Measurements from ENCODE around the gene FZR1.

The FZR1 gene

DNA sequence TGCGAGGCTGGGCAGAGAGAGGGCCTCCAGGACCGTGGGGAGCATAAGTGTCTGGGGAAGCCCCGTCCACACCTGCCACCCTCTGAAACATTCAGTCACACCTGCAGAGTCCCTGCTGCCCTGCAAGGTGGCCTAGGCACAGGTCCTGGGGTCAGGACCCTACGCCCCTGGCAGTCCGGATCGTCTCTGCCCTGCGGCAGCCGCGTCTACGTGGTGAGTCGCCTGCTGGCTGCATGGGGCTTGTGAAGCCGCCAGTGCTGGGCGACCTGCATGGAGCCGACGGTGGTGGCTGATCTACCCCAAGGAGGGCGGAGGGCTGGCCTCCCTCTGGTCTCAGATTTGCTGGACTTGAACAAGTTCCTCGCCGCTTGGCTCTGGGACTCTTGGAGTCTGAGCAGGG is 13.0 kb downstream of the FZR1 start:
- Mint-ChIP-seq H3K4me1 (peaks cover 40% of the 10 kb centered on the region), H3K4me3 (no peak overlapping the region)

GRCh38 chr19:3520166-3521103 is 14.3 kb downstream of the FZR1 start:
- Mint-ChIP-seq H3K27me3 (ENCODE audit: low read depth, poor library complexity) (peaks cover 3% of the 10 kb centered on the region), H3K36me3 (ENCODE audit: low read depth) (peaks cover 26% of the 10 kb centered on the region), H3K4me3 (no peak overlapping the region), H3K27ac (peak overlapping the region; percentile 57), H3K9me3 (no peaks in the 10 kb centered on the region), H3K4me1 (peaks cover 33% of the 10 kb centered on the region)
- DNase-seq: no peak
- no peak for TF ChIP-seq CTCF (IDR thresholded peaks at IDR 0.05)

More for the DNA sequence above, 13.0 kb downstream of the FZR1 start:
- TF ChIP-seq CTCF (IDR thresholded peaks at IDR 0.05): no peak
- H3K27ac Mint-ChIP-seq: no peak overlapping the region
- peaks cover 3% of the 10 kb centered on the region for H3K27me3 Mint-ChIP-seq (ENCODE audit: low read depth, poor library complexity)
- H3K36me3 Mint-ChIP-seq (ENCODE audit: low read depth): peaks cover 20% of the 10 kb centered on the region
- no peak for DNase-seq
- no peaks in the 10 kb centered on the region for H3K9me3 Mint-ChIP-seq

- H3K27ac Mint-ChIP-seq: peak overlapping the region; percentile 57
- H3K9me3 Mint-ChIP-seq: no peaks in the 10 kb centered on the region
- H3K4me1 Mint-ChIP-seq: peaks cover 27% of the 10 kb centered on the region
- no peak for TF ChIP-seq CTCF (IDR thresholded peaks at IDR 0.05)
- H3K36me3 Mint-ChIP-seq (ENCODE audit: low read depth): peaks cover 26% of the 10 kb centered on the region
- DNase-seq: no peak
- H3K27me3 Mint-ChIP-seq (ENCODE audit: low read depth, poor library complexity): peaks cover 3% of the 10 kb centered on the region
- no peak overlapping the region for H3K4me3 Mint-ChIP-seq
Measured at GRCh38 chr19:3521104-3521445, 15.0 kb downstream of the FZR1 start.

DNA sequence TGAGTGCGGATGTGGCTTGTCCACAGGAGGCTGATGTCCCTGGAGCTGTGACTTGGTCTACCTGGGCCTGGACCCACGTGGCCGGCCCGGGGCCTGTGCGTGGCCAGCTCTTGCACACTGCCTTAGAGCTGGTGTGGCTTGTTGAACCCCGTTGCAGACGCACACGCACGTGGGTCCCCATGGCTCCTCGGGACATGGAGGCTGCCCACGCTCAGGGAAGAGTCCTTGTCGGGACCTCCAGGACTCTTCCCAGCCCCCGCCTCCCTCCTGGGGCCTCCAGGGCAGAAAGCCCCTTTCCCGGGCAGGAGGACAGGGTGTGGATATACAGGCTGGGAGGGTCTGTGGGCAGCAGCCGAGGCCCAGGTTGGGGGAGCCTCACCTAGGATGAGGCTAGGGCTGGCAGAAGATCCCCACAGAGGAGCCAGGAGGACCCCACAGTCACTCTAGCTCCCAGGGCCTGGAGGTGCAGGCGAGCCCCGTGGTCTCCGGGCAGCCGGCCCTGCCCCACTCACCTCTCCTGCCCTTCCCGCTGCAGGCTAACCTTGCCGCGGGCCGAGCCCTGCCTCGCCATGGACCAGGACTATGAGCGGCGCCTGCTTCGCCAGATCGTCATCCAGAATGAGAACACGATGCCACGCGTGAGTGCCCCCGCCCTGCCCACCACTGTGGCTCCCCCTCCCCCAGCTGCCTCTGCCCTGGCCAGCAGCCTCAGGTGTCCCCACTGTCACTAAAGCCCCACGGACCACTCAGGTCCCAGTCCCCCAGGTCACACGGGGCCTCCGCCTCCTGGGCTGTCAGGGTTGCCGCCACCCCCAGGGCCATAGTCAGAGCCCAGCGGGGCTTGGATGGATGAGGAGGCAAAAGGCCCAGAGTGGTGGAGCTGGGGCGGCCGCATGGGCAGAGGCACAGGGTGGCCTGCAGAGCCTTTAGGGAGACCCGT is 16.6 kb downstream of the FZR1 start:
- Mint-ChIP-seq H3K4me1 (peaks cover 24% of the 10 kb centered on the region), H3K36me3 (ENCODE audit: low read depth) (peaks cover 26% of the 10 kb centered on the region), H3K9me3 (no peaks in the 10 kb centered on the region), H3K27me3 (ENCODE audit: low read depth, poor library complexity) (peaks cover 3% of the 10 kb centered on the region), H3K4me3 (no peak overlapping the region), H3K27ac (no peak overlapping the region)
- TF ChIP-seq CTCF (IDR thresholded peaks at IDR 0.05): no peak
- DNase-seq: no peak

DNA sequence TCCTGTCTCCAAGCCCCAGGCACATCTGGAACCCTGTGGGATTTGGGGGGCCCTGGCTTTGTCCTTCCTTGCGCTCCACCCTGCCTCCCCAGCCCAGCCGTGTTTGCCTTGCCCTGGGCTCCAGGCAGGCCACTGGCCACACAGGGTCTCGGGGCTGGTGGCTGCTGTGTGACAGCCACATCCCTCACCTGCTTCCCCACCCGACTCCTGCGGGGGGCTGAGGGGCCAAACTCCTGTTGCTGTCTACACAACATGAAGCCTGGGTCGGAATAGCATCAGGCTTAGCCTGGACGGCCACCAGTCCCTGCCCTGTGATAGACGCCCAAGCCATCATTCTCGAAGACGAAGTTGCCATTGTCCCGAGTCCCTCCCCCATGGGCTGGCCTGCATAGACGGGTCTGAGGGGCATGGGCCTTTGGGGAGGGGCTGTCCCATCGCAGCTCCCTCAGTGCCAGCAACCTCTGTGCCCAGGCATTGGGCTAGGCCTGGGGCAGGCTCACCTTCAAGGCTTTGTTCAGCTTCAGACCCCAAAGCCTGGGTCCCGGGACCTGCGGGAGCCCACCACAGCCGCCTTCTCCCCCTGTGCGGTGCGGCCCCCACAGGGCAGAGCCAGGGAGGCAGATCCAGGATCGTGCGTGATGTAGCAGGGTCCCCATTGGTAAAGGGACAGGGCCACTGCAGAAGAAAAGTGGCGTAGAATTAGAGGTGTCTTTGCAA is 17.4 kb downstream of the FZR1 start:
- Mint-ChIP-seq H3K9me3 (no peaks in the 10 kb centered on the region), H3K4me3 (no peak overlapping the region), H3K27ac (peak overlapping the region; percentile 68), H3K27me3 (ENCODE audit: low read depth, poor library complexity) (peaks cover 3% of the 10 kb centered on the region), H3K4me1 (peaks cover 19% of the 10 kb centered on the region), H3K36me3 (ENCODE audit: low read depth) (peaks cover 26% of the 10 kb centered on the region)
- no peak for TF ChIP-seq CTCF (IDR thresholded peaks at IDR 0.05)
- no peak for DNase-seq

All from nephron progenitor cell (in vitro differentiated cells).